PC-3 (cell line): ENCODE measurements around the gene ABHD12B. TPM values are rescaled to one million over a fixed set of nuclear protein-coding genes. Genes with fewer than 3 reads are reported as not detected.

Source experiments
- ATAC-seq: fragments of 200-7000 bp; cut with Tn5 transposase; 2 replicates; pipeline ENCODE4 v1.9.1; 2020; ENCODE audit warnings: mild to moderate bottlenecking, moderate library complexity
- BruUV-seq: library from RNA; stranded (reverse); fragments of 400-500 nt; replicated peaks from 2 replicates; lab custom pipeline; 2021; lab: Mats Ljungman, UMichigan
- CTCF ChIA-PET: fragments of 300-600 bp; sonication (Branson Sonifier 250); formaldehyde crosslinking; loops from one replicate; lab custom pipeline; 2022; ENCODE audit warnings: antibody characterized with exemption; lab: Charles Lee
- POLR2A ChIA-PET: fragments of 300-600 bp; sonication (Branson Sonifier 250); formaldehyde crosslinking; loops from one replicate; lab custom pipeline; 2022; ENCODE audit warnings: antibody characterized with exemption; ENCODE audit not compliant: unreplicated experiment; lab: Charles Lee
- DNase-seq: peaks from one replicate; pipeline ENCODE4 v3.0.0-alpha.2; 2015
- H2AFZ ChIP-seq: fragments of 300-600 bp; sonication (generic); 2 replicates; pipeline ENCODE4 v1.6.0; 2016; ENCODE audit warnings: antibody characterized with exemption, low read length
- H3F3A ChIP-seq: fragments of 300-600 bp; sonication (generic); one replicate; pipeline ENCODE4 v1.6.0; 2017; ENCODE audit warnings: antibody characterized with exemption, low read length, control low read depth, mild to moderate bottlenecking; ENCODE audit not compliant: unreplicated experiment
- H3K27ac ChIP-seq: fragments of 300-600 bp; sonication (generic); 2 replicates; pipeline ENCODE4 v1.5.1; 2016; ENCODE audit warnings: mild to moderate bottlenecking, low read length
- H3K27me3 ChIP-seq: fragments of 300-600 bp; sonication (generic); 2 replicates; pipeline ENCODE4 v1.6.1; 2016; ENCODE audit warnings: low read length, mixed read lengths
- H3K36me3 ChIP-seq: fragments of 300-600 bp; sonication (generic); 2 replicates; pipeline ENCODE4 v1.6.1; 2016; ENCODE audit warnings: low read depth, mixed run types, low read length, mixed read lengths
- H3K4me1 ChIP-seq: fragments of 300-600 bp; sonication (generic); 2 replicates; pipeline ENCODE4 v1.5.1; 2016; ENCODE audit warnings: low read length; ENCODE audit not compliant: insufficient read depth
- H3K4me2 ChIP-seq: fragments of 300-600 bp; sonication (generic); 2 replicates; pipeline ENCODE4 v1.6.0; 2016; ENCODE audit warnings: low read length
- H3K4me3 ChIP-seq: fragments of 300-600 bp; sonication (generic); 2 replicates; pipeline ENCODE4 v1.5.1; 2016; ENCODE audit warnings: mild to moderate bottlenecking, low read length, mixed read lengths
- H3K79me2 ChIP-seq: fragments of 300-600 bp; sonication (generic); 2 replicates; pipeline ENCODE4 v1.6.1; 2017; ENCODE audit warnings: low read length, mixed read lengths
- H3K9ac ChIP-seq: fragments of 300-600 bp; sonication (generic); 2 replicates; pipeline ENCODE4 v1.6.0; 2016; ENCODE audit warnings: mild to moderate bottlenecking, low read length
- H3K9me2 ChIP-seq: fragments of 300-600 bp; sonication (generic); replicated peaks from 2 replicates; pipeline ENCODE4 v1.6.1; 2016; ENCODE audit warnings: mixed run types, low read length, mixed read lengths
- H3K9me3 ChIP-seq: fragments of 300-600 bp; sonication (generic); 2 replicates; pipeline ENCODE4 v1.6.1; 2016; ENCODE audit warnings: low read length, mixed read lengths
- H4K20me1 ChIP-seq: fragments of 300-600 bp; sonication (generic); 2 replicates; pipeline ENCODE4 v1.6.1; 2016; ENCODE audit warnings: low read length, mixed read lengths
- EZH2 ChIP-seq: fragments of 300-600 bp; sonication (generic); IDR thresholded peaks from one replicate; pipeline ENCODE4 v1.6.1; 2017; ENCODE audit warnings: antibody characterized with exemption, mild to moderate bottlenecking, low read length; ENCODE audit not compliant: unreplicated experiment
- EZH2phosphoT487 ChIP-seq: fragments of 300-600 bp; sonication (generic); IDR thresholded peaks from 2 replicates; pipeline ENCODE4 v1.6.1; 2018; ENCODE audit warnings: mild to moderate bottlenecking, antibody characterized with exemption, low read length, borderline replicate concordance
- intact Hi-C: fragments of 100-400 bp; cut with micrococcal nuclease; formaldehyde crosslinking; loops from 2 replicates; pipeline ENCODE4 v1.9.0; 2023
- total RNA-seq: library from RNA; depleted of rRNA; stranded (reverse); fragments of >200 nt; gene quantifications from 2 replicates; pipeline ENCODE4 v1.2.3, GENCODE V29; 2014
- TF ChIP-seq, protein P1 (sequence below): fragments of 300-600 bp; sonication (generic); conservative IDR thresholded peaks from 2 replicates; pipeline ENCODE4 v1.5.1; 2017; ENCODE audit warnings: antibody characterized with exemption, low read depth, mild to moderate bottlenecking, low read length

The ABHD12B gene
- total RNA-seq, 1 experiment from 2014 or later = not detected

DNA sequence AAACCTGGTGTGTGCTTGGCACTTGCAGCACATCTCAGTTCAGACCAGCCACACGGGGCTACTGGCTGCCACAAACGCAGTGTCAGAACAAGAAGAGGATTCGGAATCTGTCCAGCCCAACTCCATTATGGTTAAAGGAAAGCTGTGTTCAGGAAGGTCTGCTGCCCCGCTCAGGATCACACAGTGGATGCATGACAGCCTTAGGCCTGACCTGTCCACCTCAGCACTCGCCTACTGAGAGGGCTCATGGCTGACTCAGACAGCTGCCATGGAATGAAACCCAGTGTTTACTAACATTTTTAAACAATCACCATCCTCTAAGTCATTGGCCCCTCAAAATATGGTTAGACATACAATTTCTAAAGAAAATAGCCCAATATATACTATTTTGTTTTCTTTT lies 35.3 kb upstream of the ABHD12B start:
- POLR2A ChIA-PET = no interaction called here
- DNase-seq (no peak), ATAC-seq (peak; percentile 40; the same call in 1 of the 2 replicates)
- no peak overlapping the region for H3K27ac ChIP-seq
- BruUV-seq = no TSS peak
- H3K9me2 ChIP-seq = 0 out of 2 replicates have a peak, but pooled peaks cover 4% of the 10 kb centered on the region
- TF ChIP-seq EZH2 = no peak
- TF ChIP-seq, protein P1, sequence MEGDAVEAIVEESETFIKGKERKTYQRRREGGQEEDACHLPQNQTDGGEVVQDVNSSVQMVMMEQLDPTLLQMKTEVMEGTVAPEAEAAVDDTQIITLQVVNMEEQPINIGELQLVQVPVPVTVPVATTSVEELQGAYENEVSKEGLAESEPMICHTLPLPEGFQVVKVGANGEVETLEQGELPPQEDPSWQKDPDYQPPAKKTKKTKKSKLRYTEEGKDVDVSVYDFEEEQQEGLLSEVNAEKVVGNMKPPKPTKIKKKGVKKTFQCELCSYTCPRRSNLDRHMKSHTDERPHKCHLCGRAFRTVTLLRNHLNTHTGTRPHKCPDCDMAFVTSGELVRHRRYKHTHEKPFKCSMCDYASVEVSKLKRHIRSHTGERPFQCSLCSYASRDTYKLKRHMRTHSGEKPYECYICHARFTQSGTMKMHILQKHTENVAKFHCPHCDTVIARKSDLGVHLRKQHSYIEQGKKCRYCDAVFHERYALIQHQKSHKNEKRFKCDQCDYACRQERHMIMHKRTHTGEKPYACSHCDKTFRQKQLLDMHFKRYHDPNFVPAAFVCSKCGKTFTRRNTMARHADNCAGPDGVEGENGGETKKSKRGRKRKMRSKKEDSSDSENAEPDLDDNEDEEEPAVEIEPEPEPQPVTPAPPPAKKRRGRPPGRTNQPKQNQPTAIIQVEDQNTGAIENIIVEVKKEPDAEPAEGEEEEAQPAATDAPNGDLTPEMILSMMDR = no peak
- no peak for TF ChIP-seq EZH2phosphoT487
- no peak overlapping the region for H3K9ac ChIP-seq
- no peak overlapping the region for H2AFZ ChIP-seq
- H3K9me3 ChIP-seq = no peaks in the 10 kb centered on the region
- H3K79me2 ChIP-seq = no peaks in the 10 kb centered on the region
- CTCF ChIA-PET = no interaction called here
- intact Hi-C loops = no loop called here
- H3K4me2 ChIP-seq = no peak overlapping the region
- peaks cover 6% of the 10 kb centered on the region; the same call in 1 of the 2 replicates for H3K4me1 ChIP-seq
- H4K20me1 ChIP-seq = no peaks in the 10 kb centered on the region
- no peaks in the 10 kb centered on the region for H3K27me3 ChIP-seq
- no peaks in the 10 kb centered on the region for H3F3A ChIP-seq
- no peaks in the 10 kb centered on the region for H3K36me3 ChIP-seq
- no peak overlapping the region for H3K4me3 ChIP-seq

DNA sequence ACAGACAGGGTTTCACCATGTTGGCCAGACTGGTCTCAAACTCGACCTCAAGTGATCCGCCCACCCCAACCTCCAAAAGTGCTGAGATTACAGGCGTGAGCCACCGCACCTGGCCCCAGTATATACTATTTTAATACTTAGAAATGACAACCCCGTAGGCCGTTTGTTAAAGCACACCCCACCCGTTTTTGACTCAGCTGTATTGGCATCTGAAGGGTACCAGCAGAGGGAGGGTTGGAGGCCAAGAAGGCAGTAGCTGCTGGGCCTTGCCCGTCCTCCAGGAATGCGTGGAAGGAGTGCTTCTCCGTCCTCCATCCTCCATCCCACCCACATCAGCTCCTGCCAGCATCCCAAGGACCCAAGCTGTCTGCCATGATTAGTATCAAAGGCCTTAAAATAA lies 34.6 kb upstream of the ABHD12B start:
- intact Hi-C loops = no loop called here
- H2AFZ ChIP-seq = no peak overlapping the region

More for the DNA sequence above, 34.6 kb upstream of the ABHD12B start:
- Histone ChIP-seq H3K4me3 (no peak overlapping the region), H3K79me2 (no peaks in the 10 kb centered on the region), H3K9me2 (0 out of 2 replicates have a peak, but pooled peaks cover 4% of the 10 kb centered on the region), H3F3A (no peaks in the 10 kb centered on the region), H3K9ac (no peak overlapping the region), H3K4me1 (no peaks in the 10 kb centered on the region), H4K20me1 (no peaks in the 10 kb centered on the region), H3K4me2 (no peak overlapping the region), H3K27me3 (no peaks in the 10 kb centered on the region), H3K27ac (no peak overlapping the region), H3K36me3 (no peaks in the 10 kb centered on the region), H3K9me3 (no peaks in the 10 kb centered on the region)
- DNase-seq (no peak), ATAC-seq (no peak)
- TF ChIP-seq EZH2 = no peak
- TF ChIP-seq, protein P1 = no peak
- no peak for TF ChIP-seq EZH2phosphoT487
- ChIA-PET POLR2A (interaction anchor here (0.6 kb wide), 1 partner anchor 156 kb away, joined by 3 read pairs; no protein-coding TSS in a partner anchor), CTCF (interaction anchor here (0.6 kb wide), 1 partner anchor 33 kb away, joined by 3 read pairs; no protein-coding TSS in a partner anchor)
- no TSS peak for BruUV-seq
